Nephron progenitor cell (in vitro differentiated cells): ENCODE results near the gene ADAP1.

Experiments
- DNase-seq: peaks from one replicate; pipeline ENCODE4 v3.0.0; 2021
- H3K27ac Mint-ChIP-seq: 2 replicates; pipeline ENCODE4 v1.8.0; 2021; ENCODE audit warnings: mild to moderate bottlenecking, moderate library complexity, mixed read lengths
- H3K27me3 Mint-ChIP-seq: 2 replicates; pipeline ENCODE4 v1.8.0; 2021; ENCODE audit warnings: mild to moderate bottlenecking, low read depth, mixed read lengths; ENCODE audit not compliant: poor library complexity
- H3K36me3 Mint-ChIP-seq: 2 replicates; pipeline ENCODE4 v1.8.0; 2021; ENCODE audit warnings: low read depth, mixed read lengths
- H3K4me1 Mint-ChIP-seq: 2 replicates; pipeline ENCODE4 v1.8.0; 2021; ENCODE audit warnings: mixed read lengths
- H3K4me3 Mint-ChIP-seq: 2 replicates; pipeline ENCODE4 v1.8.0; 2021; ENCODE audit warnings: mild to moderate bottlenecking, moderate library complexity, mixed read lengths
- H3K9me3 Mint-ChIP-seq: 2 replicates; pipeline ENCODE4 v1.8.0; 2021; ENCODE audit warnings: mild to moderate bottlenecking, moderate library complexity, mixed read lengths
- CTCF ChIP-seq: fragments of 200-600 bp; sonication (generic); IDR thresholded peaks from 2 replicates; pipeline ENCODE4 v1.5.0; 2021; ENCODE audit warnings: antibody characterized with exemption

Gene ADAP1

GRCh38 chr7:855686-856369 is 98.7 kb downstream of the ADAP1 start:
- H3K27me3 Mint-ChIP-seq, result no peaks in the 10 kb centered on the region
- H3K4me1 Mint-ChIP-seq, result no peaks in the 10 kb centered on the region
- H3K9me3 Mint-ChIP-seq, result no peaks in the 10 kb centered on the region
- DNase-seq, result no peak
- H3K36me3 Mint-ChIP-seq, result peaks cover 64% of the 10 kb centered on the region
- no peak overlapping the region for H3K4me3 Mint-ChIP-seq
- peak overlapping the region; percentile 31 for H3K27ac Mint-ChIP-seq
- TF ChIP-seq CTCF, result no peak

GRCh38 chr7:854118-854775 is 100.2 kb downstream of the ADAP1 start:
- no peak for DNase-seq
- peaks cover 60% of the 10 kb centered on the region for H3K36me3 Mint-ChIP-seq
- H3K4me1 Mint-ChIP-seq, result no peaks in the 10 kb centered on the region
- TF ChIP-seq CTCF, result no peak
- H3K9me3 Mint-ChIP-seq, result no peaks in the 10 kb centered on the region
- H3K27ac Mint-ChIP-seq, result peak overlapping the region; percentile 42
- no peaks in the 10 kb centered on the region for H3K27me3 Mint-ChIP-seq
- H3K4me3 Mint-ChIP-seq, result no peak overlapping the region

- no peak for TF ChIP-seq CTCF
- no peak overlapping the region for H3K27ac Mint-ChIP-seq
- DNase-seq, result no peak
- H3K36me3 Mint-ChIP-seq, result peaks cover 62% of the 10 kb centered on the region
- H3K9me3 Mint-ChIP-seq, result peaks cover 2% of the 10 kb centered on the region
- H3K27me3 Mint-ChIP-seq, result no peaks in the 10 kb centered on the region
- H3K4me3 Mint-ChIP-seq, result no peak overlapping the region
- H3K4me1 Mint-ChIP-seq, result no peaks in the 10 kb centered on the region
Observed at GRCh38 chr7:853366-854117, 100.9 kb downstream of the ADAP1 start.

- Mint-ChIP-seq H3K27me3 (no peaks in the 10 kb centered on the region), H3K9me3 (peaks cover 9% of the 10 kb centered on the region), H3K4me3 (no peak overlapping the region), H3K4me1 (no peaks in the 10 kb centered on the region), H3K36me3 (peaks cover 71% of the 10 kb centered on the region), H3K27ac (no peak overlapping the region)
- DNase-seq, result no peak
- no peak for TF ChIP-seq CTCF
Observed at GRCh38 chr7:851204-851603, 103.3 kb downstream of the ADAP1 start.

- DNase-seq, result no peak
- Mint-ChIP-seq H3K27ac (no peak overlapping the region), H3K4me3 (no peak overlapping the region)
Observed at GRCh38 chr7:849781-850180, 104.7 kb downstream of the ADAP1 start.

More at GRCh38 chr7:849781-850180, 104.7 kb downstream of the ADAP1 start:
- Mint-ChIP-seq H3K36me3 (peaks cover 74% of the 10 kb centered on the region), H3K27me3 (no peaks in the 10 kb centered on the region), H3K9me3 (peaks cover 9% of the 10 kb centered on the region), H3K4me1 (no peaks in the 10 kb centered on the region)
- no peak for TF ChIP-seq CTCF
